Ishikawa (cell line): ENCODE data around the gene HSFX4.
"Not testable (repeated sequence)": the region's sequence is repeated elsewhere in the genome, so short reads cannot be mapped to it uniquely, and the experiment has no call there.

Experiments used
- CEBPB ChIP-seq: IDR thresholded peaks from 2 replicates; pipeline ENCODE4 v1.6.1; 2012
- CREB1 ChIP-seq: IDR thresholded peaks from 2 replicates; pipeline ENCODE4 v1.6.1; 2012; ENCODE audit warnings: low read depth
- EGR1 ChIP-seq: IDR thresholded peaks from 2 replicates; pipeline ENCODE4 v1.6.1; 2012
- EP300 ChIP-seq: IDR thresholded peaks from 2 replicates; pipeline ENCODE4 v1.6.1; 2012; ENCODE audit warnings: borderline replicate concordance
- FOXM1 ChIP-seq: IDR thresholded peaks from 2 replicates; pipeline ENCODE4 v1.6.1; 2012; ENCODE audit warnings: low read depth, borderline replicate concordance
- MAX ChIP-seq: IDR thresholded peaks from 2 replicates; pipeline ENCODE4 v1.6.1; 2012
- NFIC ChIP-seq: IDR thresholded peaks from 2 replicates; pipeline ENCODE4 v1.6.1; 2012
- RAD21 ChIP-seq: IDR thresholded peaks from 2 replicates; pipeline ENCODE4 v1.6.1; 2012; ENCODE audit warnings: low read depth
- TAF1 ChIP-seq: IDR thresholded peaks from 2 replicates; pipeline ENCODE4 v1.6.1; 2012; ENCODE audit warnings: low read depth, mild to moderate bottlenecking
- TCF12 ChIP-seq: IDR thresholded peaks from 2 replicates; pipeline ENCODE4 v1.6.1; 2012; ENCODE audit warnings: low read depth
- TEAD4 ChIP-seq: IDR thresholded peaks from 2 replicates; pipeline ENCODE4 v1.6.1; 2012
- USF1 ChIP-seq: IDR thresholded peaks from 2 replicates; pipeline ENCODE4 v1.6.1; 2012
- YY1 ChIP-seq: IDR thresholded peaks from 2 replicates; pipeline ENCODE4 v1.6.1; 2012; ENCODE audit warnings: low read depth
- ZBTB7A ChIP-seq: IDR thresholded peaks from 2 replicates; pipeline ENCODE4 v1.6.1; 2012; ENCODE audit warnings: low read depth
- TF ChIP-seq, protein P1 (sequence below): IDR thresholded peaks from 2 replicates; pipeline ENCODE4 v1.6.1; 2012; ENCODE audit warnings: low read depth, mild to moderate bottlenecking

Gene HSFX4, protein sequence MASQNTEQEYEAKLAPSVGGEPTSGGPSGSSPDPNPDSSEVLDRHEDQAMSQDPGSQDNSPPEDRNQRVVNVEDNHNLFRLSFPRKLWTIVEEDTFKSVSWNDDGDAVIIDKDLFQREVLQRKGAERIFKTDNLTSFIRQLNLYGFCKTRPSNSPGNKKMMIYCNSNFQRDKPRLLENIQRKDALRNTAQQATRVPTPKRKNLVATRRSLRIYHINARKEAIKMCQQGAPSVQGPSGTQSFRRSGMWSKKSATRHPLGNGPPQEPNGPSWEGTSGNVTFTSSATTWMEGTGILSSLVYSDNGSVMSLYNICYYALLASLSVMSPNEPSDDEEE

GRCh38 chrX:149929400-149929799, at the start of gene HSFX4:
HSFX4 (plus strand) TSS chrX:149929573; CDS start chrX:149929645, 72 bp downstream.
- not testable (repeated sequence) for TF ChIP-seq EP300, CREB1, TAF1

GRCh38 chrX:149881081-149881711, 48.2 kb upstream of the HSFX4 start, which contains the start of gene MAGEA8:
MAGEA8 (plus strand) TSS chrX:149881183; CDS start chrX:149884273, 3,090 bp downstream.
- TF ChIP-seq TEAD4 (no peak), RAD21 (no peak), USF1 (no peak), CEBPB (no peak), FOXM1 (no peak), NFIC (no peak), CREB1 (no peak), MAX (no peak), ZBTB7A (no peak), EP300 (no peak), YY1 (no peak), TAF1 (no peak), TCF12 (no peak), EGR1 (no peak)
- TF ChIP-seq, protein P1, sequence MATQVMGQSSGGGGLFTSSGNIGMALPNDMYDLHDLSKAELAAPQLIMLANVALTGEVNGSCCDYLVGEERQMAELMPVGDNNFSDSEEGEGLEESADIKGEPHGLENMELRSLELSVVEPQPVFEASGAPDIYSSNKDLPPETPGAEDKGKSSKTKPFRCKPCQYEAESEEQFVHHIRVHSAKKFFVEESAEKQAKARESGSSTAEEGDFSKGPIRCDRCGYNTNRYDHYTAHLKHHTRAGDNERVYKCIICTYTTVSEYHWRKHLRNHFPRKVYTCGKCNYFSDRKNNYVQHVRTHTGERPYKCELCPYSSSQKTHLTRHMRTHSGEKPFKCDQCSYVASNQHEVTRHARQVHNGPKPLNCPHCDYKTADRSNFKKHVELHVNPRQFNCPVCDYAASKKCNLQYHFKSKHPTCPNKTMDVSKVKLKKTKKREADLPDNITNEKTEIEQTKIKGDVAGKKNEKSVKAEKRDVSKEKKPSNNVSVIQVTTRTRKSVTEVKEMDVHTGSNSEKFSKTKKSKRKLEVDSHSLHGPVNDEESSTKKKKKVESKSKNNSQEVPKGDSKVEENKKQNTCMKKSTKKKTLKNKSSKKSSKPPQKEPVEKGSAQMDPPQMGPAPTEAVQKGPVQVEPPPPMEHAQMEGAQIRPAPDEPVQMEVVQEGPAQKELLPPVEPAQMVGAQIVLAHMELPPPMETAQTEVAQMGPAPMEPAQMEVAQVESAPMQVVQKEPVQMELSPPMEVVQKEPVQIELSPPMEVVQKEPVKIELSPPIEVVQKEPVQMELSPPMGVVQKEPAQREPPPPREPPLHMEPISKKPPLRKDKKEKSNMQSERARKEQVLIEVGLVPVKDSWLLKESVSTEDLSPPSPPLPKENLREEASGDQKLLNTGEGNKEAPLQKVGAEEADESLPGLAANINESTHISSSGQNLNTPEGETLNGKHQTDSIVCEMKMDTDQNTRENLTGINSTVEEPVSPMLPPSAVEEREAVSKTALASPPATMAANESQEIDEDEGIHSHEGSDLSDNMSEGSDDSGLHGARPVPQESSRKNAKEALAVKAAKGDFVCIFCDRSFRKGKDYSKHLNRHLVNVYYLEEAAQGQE = no peak

DNA sequence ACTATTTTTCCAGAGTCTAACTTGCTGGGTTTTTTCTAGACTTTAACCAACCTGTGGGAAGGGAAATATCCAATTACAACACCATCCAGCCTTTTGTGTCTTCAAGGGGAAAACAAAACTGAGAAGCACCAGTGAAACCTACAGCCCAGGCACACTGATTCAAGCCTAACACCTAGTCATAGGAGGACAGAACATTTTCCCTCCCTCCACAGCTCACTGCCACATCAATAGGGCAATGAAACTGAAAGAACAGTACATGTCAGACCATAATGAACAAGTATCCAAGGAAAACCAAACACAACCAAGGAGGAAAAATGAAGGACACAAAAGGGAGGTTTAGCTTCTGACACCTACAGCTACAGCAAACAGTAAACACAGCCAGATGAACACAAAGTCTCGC, 30.8 kb upstream of the HSFX4 start:
- TF ChIP-seq ZBTB7A (no peak), MAX (no peak), NFIC (no peak), RAD21 (no peak), EGR1 (no peak), CEBPB (no peak), EP300 (no peak), USF1 (no peak), TEAD4 (no peak), TAF1 (no peak)
- TF ChIP-seq, protein P1 = no peak

DNA sequence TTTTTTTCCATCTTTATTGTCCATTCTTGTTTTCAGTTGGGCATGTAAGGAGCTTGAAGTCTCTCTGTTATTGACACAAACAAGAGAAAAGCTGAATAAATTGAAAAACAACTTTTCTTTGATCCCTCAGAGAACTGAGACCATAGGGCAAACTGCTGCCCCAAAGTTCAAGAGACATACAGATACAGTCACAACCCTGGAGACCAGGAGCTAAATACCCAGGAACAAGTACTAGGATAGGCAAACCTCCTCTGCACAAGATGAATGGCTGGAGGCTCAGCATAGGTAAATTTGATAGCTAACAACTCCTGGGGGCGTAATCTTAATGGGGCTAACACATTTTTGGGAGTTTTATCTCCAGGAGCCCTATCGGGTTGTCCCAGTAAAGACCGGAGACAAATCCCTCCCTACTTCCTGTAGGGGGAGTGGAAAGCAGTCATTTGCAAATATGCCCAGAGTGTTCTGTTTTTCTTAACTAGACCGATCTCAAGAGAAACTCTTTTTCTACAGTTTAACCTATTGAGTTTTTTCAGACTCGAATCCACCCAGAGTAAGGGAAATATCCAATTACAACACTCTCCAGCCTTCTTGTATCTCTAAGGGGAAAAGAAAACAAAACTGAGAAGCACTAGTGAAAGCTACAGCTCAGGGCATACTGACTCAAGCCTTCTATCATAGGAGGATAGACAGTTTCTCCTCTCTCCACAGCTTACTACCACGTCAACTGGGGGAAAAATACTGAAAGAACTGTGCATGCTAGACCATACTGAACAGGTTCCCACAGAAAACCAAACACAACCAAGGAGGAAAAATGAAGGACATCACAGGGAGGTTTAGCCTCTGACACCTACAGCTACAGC, 25.3 kb upstream of the HSFX4 start:
- TF ChIP-seq TCF12 = no peak
- TF ChIP-seq FOXM1 = no peak
- TF ChIP-seq USF1 = no peak
- TF ChIP-seq EP300 = no peak
- TF ChIP-seq, protein P1 = no peak
- no peak for TF ChIP-seq TEAD4
- no peak for TF ChIP-seq RAD21
